Mesothelial cell of epicardium (in vitro differentiated cells): ENCODE results near the gene SULF2. TPM values are rescaled to one million over a fixed set of nuclear protein-coding genes. Genes with fewer than 3 reads are reported as not detected.
"Not testable (repeated sequence)": the region's sequence is repeated elsewhere in the genome, so short reads cannot be mapped to it uniquely, and the experiment has no call there.

Source experiments
- DNase-seq, 2 experiments: peaks; one replicate each; pipeline ENCODE4 v3.0.0; 2021; ENCODE audit warnings: low spot score in 2 of 2; ENCODE audit not compliant: unreplicated experiment in 2 of 2
- H3K27ac Mint-ChIP-seq: 2 replicates; pipeline ENCODE4 v1.8.0; 2021; ENCODE audit warnings: mixed read lengths
- H3K27me3 Mint-ChIP-seq: 2 replicates; pipeline ENCODE4 v1.8.0; 2021; ENCODE audit warnings: low read depth, mixed read lengths
- H3K36me3 Mint-ChIP-seq: 2 replicates; pipeline ENCODE4 v1.8.0; 2021; ENCODE audit warnings: mixed read lengths
- H3K4me1 Mint-ChIP-seq: 2 replicates; pipeline ENCODE4 v1.8.0; 2021; ENCODE audit warnings: mixed read lengths
- H3K4me3 Mint-ChIP-seq: 2 replicates; pipeline ENCODE4 v1.8.0; 2021; ENCODE audit warnings: mild to moderate bottlenecking, moderate library complexity, mixed read lengths
- H3K9me3 Mint-ChIP-seq: 2 replicates; pipeline ENCODE4 v1.8.0; 2021; ENCODE audit warnings: mixed read lengths
- total RNA-seq: library from RNA; stranded (reverse); gene quantifications from 3 replicates; pipeline ENCODE4 v1.2.1, GENCODE V29; 2021
- TF ChIP-seq, protein P1 (sequence below): fragments of 200-600 bp; sonication (generic); IDR thresholded peaks from one replicate; pipeline ENCODE4 v1.5.0; 2021; ENCODE audit warnings: antibody characterized with exemption; ENCODE audit not compliant: unreplicated experiment

SULF2 gene
- total RNA-seq, 1 donor from 2014 or later, result 77.0 TPM

DNA sequence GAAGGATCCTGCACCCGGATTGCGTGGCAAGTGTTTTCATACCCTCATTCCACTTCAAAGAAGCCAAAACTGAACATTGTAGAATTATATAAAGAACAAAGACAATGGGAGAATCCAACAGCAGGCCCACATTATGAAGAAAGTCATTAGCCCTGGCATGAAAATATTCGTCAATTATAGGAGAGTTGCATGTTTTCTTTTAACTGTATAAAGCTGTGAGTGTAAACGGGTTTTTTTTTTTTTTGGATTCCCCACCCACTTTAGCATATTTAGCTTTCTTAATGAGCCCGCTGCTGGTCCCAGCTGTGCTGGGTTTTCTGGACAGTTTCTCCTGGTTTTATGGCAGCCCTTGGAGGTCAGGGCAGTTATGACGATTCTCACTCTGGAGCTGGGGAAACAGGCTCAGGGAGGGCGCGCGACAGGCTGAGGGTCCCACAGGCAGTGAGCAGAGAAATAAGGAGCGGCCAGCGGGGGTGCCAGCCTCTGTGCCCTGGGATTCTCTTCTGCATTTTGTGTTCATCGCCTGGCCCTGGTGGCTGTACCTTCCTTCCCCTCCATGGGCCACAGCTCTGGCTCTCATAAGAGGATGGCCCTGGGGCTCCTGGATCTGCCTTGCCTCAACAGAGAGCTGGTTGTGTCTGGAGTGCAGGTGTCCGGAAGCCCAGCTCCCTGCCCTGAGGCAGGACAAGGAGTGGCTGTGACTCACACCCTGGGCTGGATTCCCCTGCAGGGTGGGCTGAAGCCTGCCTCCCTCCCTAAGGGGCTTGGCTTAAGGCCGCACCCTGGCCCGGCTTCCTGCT is 24.1 kb upstream of the SULF2 start:
- no peaks in the 10 kb centered on the region for H3K36me3 Mint-ChIP-seq
- H3K27me3 Mint-ChIP-seq, result peaks cover 45% of the 10 kb centered on the region
- H3K4me1 Mint-ChIP-seq, result peaks cover 14% of the 10 kb centered on the region
- TF ChIP-seq, protein P1, sequence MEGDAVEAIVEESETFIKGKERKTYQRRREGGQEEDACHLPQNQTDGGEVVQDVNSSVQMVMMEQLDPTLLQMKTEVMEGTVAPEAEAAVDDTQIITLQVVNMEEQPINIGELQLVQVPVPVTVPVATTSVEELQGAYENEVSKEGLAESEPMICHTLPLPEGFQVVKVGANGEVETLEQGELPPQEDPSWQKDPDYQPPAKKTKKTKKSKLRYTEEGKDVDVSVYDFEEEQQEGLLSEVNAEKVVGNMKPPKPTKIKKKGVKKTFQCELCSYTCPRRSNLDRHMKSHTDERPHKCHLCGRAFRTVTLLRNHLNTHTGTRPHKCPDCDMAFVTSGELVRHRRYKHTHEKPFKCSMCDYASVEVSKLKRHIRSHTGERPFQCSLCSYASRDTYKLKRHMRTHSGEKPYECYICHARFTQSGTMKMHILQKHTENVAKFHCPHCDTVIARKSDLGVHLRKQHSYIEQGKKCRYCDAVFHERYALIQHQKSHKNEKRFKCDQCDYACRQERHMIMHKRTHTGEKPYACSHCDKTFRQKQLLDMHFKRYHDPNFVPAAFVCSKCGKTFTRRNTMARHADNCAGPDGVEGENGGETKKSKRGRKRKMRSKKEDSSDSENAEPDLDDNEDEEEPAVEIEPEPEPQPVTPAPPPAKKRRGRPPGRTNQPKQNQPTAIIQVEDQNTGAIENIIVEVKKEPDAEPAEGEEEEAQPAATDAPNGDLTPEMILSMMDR, result no peak
- H3K27ac Mint-ChIP-seq, result no peak overlapping the region
- DNase-seq, result no peak
- no peak overlapping the region for H3K4me3 Mint-ChIP-seq
- peaks cover 17% of the 10 kb centered on the region for H3K9me3 Mint-ChIP-seq

DNA sequence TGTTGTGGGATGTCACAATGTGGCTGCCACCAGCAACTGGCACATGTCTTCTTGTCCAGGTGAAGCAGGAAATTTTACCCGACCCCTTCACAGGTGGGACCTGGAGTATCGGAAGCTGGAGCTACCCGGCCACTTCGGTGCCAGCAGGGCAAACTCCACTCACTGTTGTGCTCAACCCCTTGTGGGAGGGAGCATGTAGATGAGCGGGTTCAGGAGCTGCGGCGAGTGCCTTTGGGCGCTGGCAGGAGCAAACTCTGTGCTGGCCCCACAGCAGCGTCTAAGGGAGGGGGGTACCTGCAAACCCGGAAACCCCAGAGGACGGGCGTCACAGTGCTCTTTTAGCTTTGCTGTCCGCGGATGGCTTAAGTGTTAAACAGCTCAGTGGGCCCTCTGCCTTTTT is 20.7 kb upstream of the SULF2 start:
- TF ChIP-seq, protein P1, result no peak
- Mint-ChIP-seq H3K9me3 (no peaks in the 10 kb centered on the region), H3K27ac (no peak overlapping the region), H3K4me1 (peaks cover 14% of the 10 kb centered on the region), H3K27me3 (peaks cover 30% of the 10 kb centered on the region), H3K36me3 (no peaks in the 10 kb centered on the region), H3K4me3 (no peak overlapping the region)
- no peak for DNase-seq

DNA sequence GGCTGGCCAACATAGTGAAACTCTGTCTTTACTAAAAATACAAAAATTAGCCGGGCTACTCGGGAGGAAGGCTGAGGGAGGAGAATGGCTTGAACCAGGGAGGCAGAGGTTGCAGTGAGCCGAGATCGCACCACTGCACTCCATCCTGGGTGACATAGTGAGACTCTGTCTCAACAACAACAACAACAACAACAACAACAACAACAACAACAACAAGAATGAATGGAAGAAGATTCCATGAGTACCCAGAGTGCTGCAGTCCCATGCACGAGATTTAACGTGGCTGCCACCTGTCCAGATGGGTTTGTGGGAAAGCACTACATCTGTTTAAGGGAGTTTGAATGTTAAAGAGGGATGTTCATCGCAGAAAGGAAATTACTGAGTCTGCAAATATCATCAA is 19.7 kb upstream of the SULF2 start:
- H3K9me3 Mint-ChIP-seq, H3K27ac Mint-ChIP-seq, H3K4me3 Mint-ChIP-seq, H3K4me1 Mint-ChIP-seq, DNase-seq, H3K36me3 Mint-ChIP-seq: not testable (repeated sequence)
- H3K27me3 Mint-ChIP-seq, result peaks cover 27% of the 10 kb centered on the region

DNA sequence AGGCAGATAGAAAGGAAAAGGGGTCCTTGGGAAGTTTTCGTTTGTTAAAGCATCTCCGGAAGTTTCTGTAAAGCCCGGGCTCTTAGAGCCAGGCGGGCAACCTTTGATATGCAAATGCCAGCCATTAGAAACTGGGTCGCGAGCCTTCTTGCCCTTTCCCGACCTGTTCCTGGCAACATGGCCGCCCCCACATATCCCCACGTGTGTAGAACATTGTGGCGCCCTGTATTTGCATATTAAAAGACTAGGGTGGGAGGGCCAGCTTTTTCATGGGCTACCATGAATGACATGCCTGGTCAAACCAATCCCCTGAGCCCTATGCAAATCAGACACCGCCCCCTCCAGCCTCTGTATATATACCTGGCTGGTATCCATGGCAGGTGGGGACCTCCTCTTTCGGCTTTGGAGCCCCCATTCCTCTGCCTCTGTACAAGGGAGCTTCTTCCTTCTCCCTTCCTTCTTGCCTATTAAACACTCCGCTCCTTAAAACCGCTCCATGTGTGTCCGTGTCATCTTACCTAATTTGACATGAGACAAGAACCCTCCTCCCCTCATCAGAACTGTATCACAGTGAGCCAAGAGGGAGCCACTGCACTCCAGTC is 19.0 kb upstream of the SULF2 start:
- not testable (repeated sequence) for H3K27ac Mint-ChIP-seq, H3K4me1 Mint-ChIP-seq, H3K9me3 Mint-ChIP-seq, DNase-seq, H3K4me3 Mint-ChIP-seq, H3K36me3 Mint-ChIP-seq
- peaks cover 25% of the 10 kb centered on the region for H3K27me3 Mint-ChIP-seq

DNA sequence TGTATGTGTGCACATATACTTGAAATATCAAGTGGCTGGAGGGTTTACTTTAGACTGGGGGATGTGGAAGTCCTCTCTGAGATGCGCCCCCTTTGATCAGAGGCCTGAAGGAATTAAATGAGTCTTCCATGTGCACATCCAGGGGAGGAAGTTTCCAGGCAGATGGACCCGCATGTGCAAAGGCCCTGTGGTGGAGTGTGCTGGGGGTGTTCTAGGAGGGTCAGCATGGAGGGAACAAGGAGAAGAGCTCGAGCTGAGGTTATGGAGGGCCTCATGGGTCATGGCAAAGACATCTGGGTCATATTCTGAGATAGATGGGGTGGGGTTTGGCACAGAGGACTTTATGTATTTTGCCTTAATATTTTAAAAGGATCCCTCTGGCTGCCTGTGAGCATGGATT is 17.7 kb upstream of the SULF2 start:
- TF ChIP-seq, protein P1, result no peak
- Mint-ChIP-seq H3K27ac (no peak overlapping the region), H3K36me3 (no peaks in the 10 kb centered on the region), H3K4me3 (no peak overlapping the region), H3K27me3 (peaks cover 28% of the 10 kb centered on the region), H3K9me3 (no peaks in the 10 kb centered on the region), H3K4me1 (peaks cover 4% of the 10 kb centered on the region)
- DNase-seq, result no peak

DNA sequence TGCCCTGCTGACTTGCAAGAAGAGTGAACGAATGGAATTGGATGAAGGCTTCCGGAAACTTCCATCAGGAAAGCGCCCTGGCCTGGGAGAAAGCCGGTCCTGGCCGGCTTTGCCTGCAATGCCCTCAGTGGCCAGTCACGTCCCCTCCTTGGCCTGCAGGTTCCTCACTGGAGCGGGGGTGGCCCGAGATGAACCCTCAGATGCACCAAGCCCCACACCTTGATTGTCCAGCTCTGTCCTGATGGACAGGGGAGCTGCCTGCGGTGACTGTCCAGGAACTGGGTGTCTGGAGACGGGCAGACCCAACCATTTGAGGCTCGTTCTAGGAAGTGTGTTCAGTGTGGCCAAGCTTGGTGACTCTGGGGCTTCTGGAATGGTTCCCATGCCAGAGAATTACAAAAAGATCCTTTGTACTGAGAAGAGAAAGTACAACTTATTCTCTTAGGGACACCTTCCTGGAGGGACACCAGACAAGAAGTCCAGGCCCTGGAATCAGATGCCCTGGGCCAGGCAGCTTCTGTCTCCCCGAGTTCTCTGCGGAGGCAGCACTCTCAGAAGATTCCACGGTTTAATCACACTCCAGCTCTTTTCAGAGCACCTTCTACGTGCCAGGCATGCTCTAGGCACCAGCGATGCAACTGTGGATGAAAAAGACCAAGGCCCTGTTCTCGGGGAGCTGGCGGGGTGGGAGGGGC is 17.1 kb upstream of the SULF2 start:
- DNase-seq, result no peak
- Mint-ChIP-seq H3K4me3 (no peak overlapping the region), H3K4me1 (peaks cover 4% of the 10 kb centered on the region), H3K27ac (no peak overlapping the region), H3K36me3 (no peaks in the 10 kb centered on the region), H3K9me3 (no peaks in the 10 kb centered on the region), H3K27me3 (peaks cover 27% of the 10 kb centered on the region)
- TF ChIP-seq, protein P1, result no peak
